ENCODE data around the gene SLC7A9.

DNA sequence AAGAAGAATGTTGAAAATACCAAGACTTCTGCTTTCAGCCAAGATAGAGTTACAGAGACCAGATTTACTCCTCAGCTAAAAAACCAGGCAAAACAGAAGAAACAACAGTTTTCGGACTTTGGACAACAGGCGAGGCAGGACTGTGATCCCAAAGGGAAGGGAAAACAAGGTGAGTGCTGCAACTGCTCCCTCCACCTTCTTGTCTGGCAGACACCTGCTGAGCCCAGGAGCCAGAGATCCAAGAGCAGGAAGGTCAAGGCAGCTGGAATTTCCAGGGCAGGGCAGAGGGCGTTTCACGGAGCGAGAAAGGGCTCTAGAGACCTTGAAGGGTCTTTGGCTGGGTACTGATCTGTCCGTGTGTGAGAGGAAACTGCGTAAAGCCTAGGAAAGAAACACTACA is 32.9 kb upstream of the SLC7A9 start:
- TF ChIP-seq, protein P1, sequence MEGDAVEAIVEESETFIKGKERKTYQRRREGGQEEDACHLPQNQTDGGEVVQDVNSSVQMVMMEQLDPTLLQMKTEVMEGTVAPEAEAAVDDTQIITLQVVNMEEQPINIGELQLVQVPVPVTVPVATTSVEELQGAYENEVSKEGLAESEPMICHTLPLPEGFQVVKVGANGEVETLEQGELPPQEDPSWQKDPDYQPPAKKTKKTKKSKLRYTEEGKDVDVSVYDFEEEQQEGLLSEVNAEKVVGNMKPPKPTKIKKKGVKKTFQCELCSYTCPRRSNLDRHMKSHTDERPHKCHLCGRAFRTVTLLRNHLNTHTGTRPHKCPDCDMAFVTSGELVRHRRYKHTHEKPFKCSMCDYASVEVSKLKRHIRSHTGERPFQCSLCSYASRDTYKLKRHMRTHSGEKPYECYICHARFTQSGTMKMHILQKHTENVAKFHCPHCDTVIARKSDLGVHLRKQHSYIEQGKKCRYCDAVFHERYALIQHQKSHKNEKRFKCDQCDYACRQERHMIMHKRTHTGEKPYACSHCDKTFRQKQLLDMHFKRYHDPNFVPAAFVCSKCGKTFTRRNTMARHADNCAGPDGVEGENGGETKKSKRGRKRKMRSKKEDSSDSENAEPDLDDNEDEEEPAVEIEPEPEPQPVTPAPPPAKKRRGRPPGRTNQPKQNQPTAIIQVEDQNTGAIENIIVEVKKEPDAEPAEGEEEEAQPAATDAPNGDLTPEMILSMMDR (IDR thresholded peaks at IDR 0.05), result no peak
- no peak for TF ChIP-seq POLR2A (IDR thresholded peaks at IDR 0.05)
